Activated T-helper 2 cell treated with anti-CD3 and anti-CD28 coated beads, Interferon-gamma antibody, Interleukin-2, Interleukin-4, amounts not matched to agents 10 μg/mL and 5 μg/mL and 100 μg/mL, durations not matched to agents 14 hours and 24 hours and 36 hours (primary cell): ENCODE results near the gene CAPN11. TPM values are rescaled to one million over a fixed set of nuclear protein-coding genes. Genes with fewer than 3 reads are reported as not detected.

Experiments
- DNase-seq: peaks from one replicate; pipeline ENCODE4 v3.0.0; 2021; ENCODE audit warnings: low spot score
- H3K27ac Mint-ChIP-seq: one replicate; pipeline ENCODE4 v1.8.0; 2021; ENCODE audit warnings: mixed read lengths
- H3K27me3 Mint-ChIP-seq: one replicate; pipeline ENCODE4 v1.8.0; 2021; ENCODE audit warnings: low read depth, mixed read lengths
- H3K36me3 Mint-ChIP-seq: one replicate; pipeline ENCODE4 v1.8.0; 2021; ENCODE audit warnings: low read depth, mixed read lengths
- H3K4me1 Mint-ChIP-seq: one replicate; pipeline ENCODE4 v1.8.0; 2021; ENCODE audit warnings: low read depth, mixed read lengths
- H3K4me3 Mint-ChIP-seq: one replicate; pipeline ENCODE4 v1.8.0; 2021; ENCODE audit warnings: low read depth, mild to moderate bottlenecking, moderate library complexity, mixed read lengths
- H3K9me3 Mint-ChIP-seq: one replicate; pipeline ENCODE4 v1.8.0; 2021; ENCODE audit warnings: mixed read lengths
- intact Hi-C: fragments of 100-400 bp; cut with micrococcal nuclease; formaldehyde crosslinking; loops from one replicate; pipeline ENCODE4 v1.15.1; 2023
- total RNA-seq: library from RNA; stranded (reverse); gene quantifications from 2 replicates; pipeline ENCODE4 v1.2.3, GENCODE V29; 2022

Gene CAPN11
- total RNA-seq, 1 donor from 2014 or later: 0.09 TPM

DNA sequence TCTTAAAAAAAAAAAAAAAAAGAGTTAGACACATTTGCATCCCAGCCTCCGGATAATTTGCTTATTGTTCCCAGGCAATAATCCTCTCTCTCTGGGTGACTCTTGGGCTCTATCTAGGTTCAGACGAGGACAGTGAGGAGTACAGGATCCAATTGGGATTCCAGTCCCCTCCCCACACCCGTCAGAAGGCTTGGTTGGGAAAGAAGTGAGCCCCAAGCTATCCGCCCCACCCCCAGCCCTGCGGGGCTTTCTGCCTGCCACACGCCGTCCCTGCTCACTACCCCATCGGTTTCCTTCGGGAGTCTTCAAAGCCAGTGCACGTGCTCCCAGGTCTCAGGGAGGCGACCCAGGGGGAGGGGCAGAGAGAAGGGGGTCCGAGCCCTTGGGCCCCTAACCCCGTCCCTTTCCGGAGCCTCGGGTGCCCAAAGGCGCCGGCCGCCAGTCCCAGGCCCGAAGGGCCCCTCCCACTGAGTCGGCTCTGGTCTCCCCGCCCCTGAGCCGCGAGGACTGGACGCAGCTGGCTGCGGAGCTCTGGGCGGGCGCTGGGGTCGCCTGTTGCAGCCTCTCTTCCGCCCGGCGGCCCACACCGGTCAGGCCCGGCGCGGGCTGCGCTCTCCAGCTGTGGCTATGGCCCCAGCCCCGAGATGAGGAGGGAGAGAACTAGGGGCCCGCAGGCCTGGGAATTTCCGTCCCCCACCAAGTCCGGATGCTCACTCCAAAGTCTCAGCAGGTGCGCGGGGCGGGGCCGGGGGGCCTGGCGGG, 60.6 kb downstream of the CAPN11 start:
- H3K4me1 Mint-ChIP-seq: peaks cover 30% of the 10 kb centered on the region
- no peaks in the 10 kb centered on the region for H3K36me3 Mint-ChIP-seq
- no peak overlapping the region for H3K27ac Mint-ChIP-seq
- peaks cover 9% of the 10 kb centered on the region for H3K27me3 Mint-ChIP-seq
- H3K4me3 Mint-ChIP-seq: peak overlapping the region; percentile 58
- no peaks in the 10 kb centered on the region for H3K9me3 Mint-ChIP-seq
- no peak for DNase-seq
- intact Hi-C loops: no loop called here

- Mint-ChIP-seq H3K36me3 (peaks cover 6% of the 10 kb centered on the region), H3K27ac (no peak overlapping the region), H3K4me1 (peaks cover 38% of the 10 kb centered on the region), H3K9me3 (no peaks in the 10 kb centered on the region), H3K27me3 (peaks cover 9% of the 10 kb centered on the region), H3K4me3 (peak overlapping the region; percentile 30)
- no peak for DNase-seq
- intact Hi-C loops: loop anchor here (2.0 kb wide), 1 partner anchor 37 kb away; the partner anchor contains the start of gene SLC35B2
These were observed 61.5 kb downstream of the CAPN11 start for GRCh38 chr6:44219815-44220784.

DNA sequence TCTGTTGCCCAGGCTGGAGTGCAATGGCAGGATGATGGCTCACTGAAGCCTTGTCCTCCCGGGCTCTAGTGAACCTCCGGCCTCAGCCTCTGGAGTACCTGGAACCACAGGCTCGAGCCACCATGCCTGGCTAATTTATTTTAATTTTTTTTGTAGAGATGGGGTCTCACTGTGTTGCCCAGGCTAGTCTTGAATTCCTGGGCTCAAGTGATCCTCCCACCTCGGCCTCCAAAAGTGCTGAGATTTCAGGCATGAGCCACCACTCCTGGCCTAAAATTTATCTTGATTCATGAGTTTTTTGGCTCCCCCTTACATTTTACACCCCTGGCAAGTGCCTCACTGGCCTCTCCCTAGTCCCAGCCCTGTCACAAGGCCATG, 62.3 kb downstream of the CAPN11 start:
- intact Hi-C loops: loop anchor here (1.0 to 2.0 kb wide), 2 partner anchors 36 to 95 kb away; partner anchors contain the start of gene SLC35B2
- DNase-seq: no peak
- peak overlapping the region; percentile 67 for H3K27ac Mint-ChIP-seq
- H3K9me3 Mint-ChIP-seq: no peaks in the 10 kb centered on the region
- peaks cover 9% of the 10 kb centered on the region for H3K27me3 Mint-ChIP-seq
- peaks cover 6% of the 10 kb centered on the region for H3K36me3 Mint-ChIP-seq
- H3K4me3 Mint-ChIP-seq: peak overlapping the region; percentile 44
- H3K4me1 Mint-ChIP-seq: peaks cover 41% of the 10 kb centered on the region

DNA sequence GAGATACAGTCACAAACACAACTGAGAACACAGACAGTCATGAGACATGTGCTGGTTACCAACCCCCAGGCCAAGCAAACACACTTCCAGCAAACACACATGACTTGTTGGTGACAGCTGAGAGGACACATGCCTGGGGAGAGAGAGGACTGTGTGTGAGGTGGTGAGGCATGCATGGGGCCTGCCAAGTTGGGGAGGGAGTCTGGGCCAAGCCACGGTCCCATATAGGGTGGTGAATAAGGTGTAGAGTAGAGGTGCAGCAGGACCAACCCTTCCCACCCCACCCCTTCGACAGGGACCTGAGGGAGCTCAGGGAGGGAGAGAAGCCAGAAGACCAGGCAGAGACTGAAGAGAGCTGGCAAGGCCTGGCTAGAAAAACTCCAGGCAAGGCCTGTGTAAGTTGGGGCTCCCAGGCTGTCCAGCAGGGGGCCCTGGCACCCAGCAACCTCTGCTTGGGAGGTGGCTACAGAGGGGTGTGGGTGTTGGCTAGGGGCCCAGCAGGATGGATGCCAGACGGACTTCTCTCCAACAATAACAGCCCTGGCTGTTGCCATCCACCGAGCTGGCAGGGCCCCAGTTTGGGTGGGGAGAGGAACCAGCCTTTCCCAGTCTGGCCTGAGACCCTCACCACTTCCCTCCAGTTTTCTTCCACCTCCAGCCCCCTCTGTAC, 62.8 kb downstream of the CAPN11 start:
- no peaks in the 10 kb centered on the region for H3K9me3 Mint-ChIP-seq
- peaks cover 9% of the 10 kb centered on the region for H3K36me3 Mint-ChIP-seq
- H3K4me3 Mint-ChIP-seq: peak overlapping the region; percentile 44
- DNase-seq: peak; percentile 70
- peaks cover 44% of the 10 kb centered on the region for H3K4me1 Mint-ChIP-seq
- H3K27ac Mint-ChIP-seq: peak overlapping the region; percentile 67
- intact Hi-C loops: loop anchor here (1.0 to 2.0 kb wide), 2 partner anchors 35 to 95 kb away; partner anchors contain the start of gene SLC35B2
- peaks cover 9% of the 10 kb centered on the region for H3K27me3 Mint-ChIP-seq

- Mint-ChIP-seq H3K27ac (peak overlapping the region; percentile 67), H3K4me1 (peaks cover 41% of the 10 kb centered on the region), H3K9me3 (no peaks in the 10 kb centered on the region), H3K27me3 (peaks cover 7% of the 10 kb centered on the region), H3K4me3 (no peak overlapping the region), H3K36me3 (peaks cover 9% of the 10 kb centered on the region)
- intact Hi-C loops: loop anchor here (1.0 to 2.0 kb wide), 3 partner anchors 35 to 96 kb away; partner anchors contain the start of gene SLC35B2
- no peak for DNase-seq
These were observed 63.3 kb downstream of the CAPN11 start for GRCh38 chr6:44221961-44222335.

DNA sequence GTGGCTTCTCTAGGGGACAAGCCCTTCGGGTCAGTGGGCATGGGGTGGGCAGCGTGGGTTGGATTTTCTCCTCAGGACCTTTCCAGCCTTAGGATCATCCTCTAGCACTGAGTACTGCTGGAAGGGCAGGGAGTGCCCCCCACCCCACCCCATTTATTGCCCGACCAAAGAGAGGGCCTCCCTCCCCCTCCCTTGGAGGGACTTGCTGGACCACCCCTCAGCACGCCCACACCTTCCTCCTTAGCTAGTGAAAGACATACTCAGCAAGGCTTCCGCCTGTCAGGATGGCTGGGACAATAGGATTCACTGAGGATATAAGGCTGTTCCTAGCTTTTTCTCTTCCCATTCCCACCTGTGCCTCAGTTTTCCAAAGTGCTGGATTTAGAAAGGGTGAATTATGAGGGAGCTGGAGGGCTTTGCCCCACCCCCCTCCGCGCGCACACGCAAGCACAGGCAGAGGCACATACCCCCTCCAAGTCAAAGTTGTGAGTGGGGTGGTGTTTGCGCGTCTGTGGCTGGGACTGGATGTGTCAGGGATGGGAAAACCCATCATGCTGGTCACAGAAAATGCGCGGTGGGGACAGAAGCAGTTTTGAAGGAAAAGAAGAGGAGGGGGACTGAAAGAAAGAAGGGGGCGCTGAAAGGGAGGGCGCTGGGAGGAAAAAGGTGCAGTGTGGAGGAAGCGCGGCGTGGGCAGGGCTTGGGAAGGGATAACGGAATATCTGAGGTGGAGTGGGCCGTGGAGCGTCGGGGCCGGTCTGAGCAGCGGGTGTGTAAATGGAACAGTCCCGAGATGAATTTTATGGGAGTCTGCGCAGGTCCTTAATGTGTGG, 64.1 kb downstream of the CAPN11 start:
- intact Hi-C loops: loop anchor here (1.0 kb wide), 1 partner anchor 50 kb away; no protein-coding TSS in a partner anchor
- H3K27ac Mint-ChIP-seq: peak overlapping the region; percentile 73

DNA sequence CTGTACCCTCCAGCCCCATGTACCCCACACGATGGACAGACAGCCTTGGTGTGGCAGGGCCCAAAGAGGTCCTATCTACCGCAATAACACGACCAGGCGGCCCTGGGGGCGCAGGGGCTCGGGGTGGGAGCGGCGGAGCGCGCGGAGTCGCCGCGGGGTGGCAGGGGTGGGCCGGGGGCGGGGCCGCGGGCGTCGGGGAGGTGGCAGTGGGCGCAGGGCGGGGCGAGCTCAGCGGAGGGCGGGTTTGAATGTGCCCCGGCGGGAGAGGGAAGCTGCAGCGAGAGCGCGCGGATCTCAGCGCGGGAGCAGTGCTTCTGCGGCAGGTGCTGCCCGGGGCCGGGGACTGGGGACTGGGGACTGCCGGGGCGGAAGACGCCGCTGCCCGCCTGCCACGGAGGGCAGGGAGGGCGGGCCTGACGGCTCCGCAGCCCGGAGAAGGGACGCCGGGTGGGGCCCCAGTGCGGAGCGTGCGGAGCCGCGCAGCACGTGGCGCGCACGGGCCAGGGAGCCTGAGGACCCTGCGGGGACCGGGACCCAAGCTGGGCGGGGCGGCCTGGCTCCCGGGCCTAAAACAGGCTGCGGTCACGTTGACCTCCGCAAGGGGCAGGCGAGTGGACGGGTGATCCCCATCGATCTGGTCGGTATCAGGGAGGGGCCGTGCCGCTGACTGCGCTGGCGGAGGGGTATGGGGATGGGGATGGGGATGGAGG, 64.9 kb downstream of the CAPN11 start, which contains the start of gene SLC29A1:
Gene SLC29A1, plus strand, starts transcription at position 277 of the 710 bp plus-strand sequence. CDS start 3,719 bp downstream, outside the sequence.
- peak within 1 kb of the TSS; percentile 88 for H3K4me3 Mint-ChIP-seq
- DNase-seq: peak; percentile 79
- H3K27me3 Mint-ChIP-seq: peaks cover 2% of the 10 kb centered on the region
- peaks cover 20% of the 10 kb centered on the region for H3K36me3 Mint-ChIP-seq
- peaks cover 37% of the 10 kb centered on the region for H3K4me1 Mint-ChIP-seq
- peak within 1 kb of the TSS; percentile 77 for H3K27ac Mint-ChIP-seq
- no peaks in the 10 kb centered on the region for H3K9me3 Mint-ChIP-seq
- intact Hi-C loops: loop anchor here (1.0 kb wide), 3 partner anchors 10 to 23 kb away; no protein-coding TSS in a partner anchor

More for the DNA sequence above, 64.1 kb downstream of the CAPN11 start:
- Mint-ChIP-seq H3K4me3 (peak overlapping the region; percentile 80), H3K9me3 (no peaks in the 10 kb centered on the region), H3K27me3 (peaks cover 7% of the 10 kb centered on the region), H3K4me1 (peaks cover 41% of the 10 kb centered on the region), H3K36me3 (peaks cover 15% of the 10 kb centered on the region)
- DNase-seq: no peak

- no peak for DNase-seq
- no peaks in the 10 kb centered on the region for H3K27me3 Mint-ChIP-seq
- H3K4me1 Mint-ChIP-seq: peaks cover 34% of the 10 kb centered on the region
- intact Hi-C loops: loop anchor here (1.0 kb wide), 3 partner anchors 9 to 22 kb away; no protein-coding TSS in a partner anchor
- H3K4me3 Mint-ChIP-seq: peak overlapping the region; percentile 88
- no peaks in the 10 kb centered on the region for H3K9me3 Mint-ChIP-seq
- H3K27ac Mint-ChIP-seq: peak overlapping the region; percentile 77
- H3K36me3 Mint-ChIP-seq: peaks cover 27% of the 10 kb centered on the region
These were observed 65.7 kb downstream of the CAPN11 start for GRCh38 chr6:44224029-44224964.

DNA sequence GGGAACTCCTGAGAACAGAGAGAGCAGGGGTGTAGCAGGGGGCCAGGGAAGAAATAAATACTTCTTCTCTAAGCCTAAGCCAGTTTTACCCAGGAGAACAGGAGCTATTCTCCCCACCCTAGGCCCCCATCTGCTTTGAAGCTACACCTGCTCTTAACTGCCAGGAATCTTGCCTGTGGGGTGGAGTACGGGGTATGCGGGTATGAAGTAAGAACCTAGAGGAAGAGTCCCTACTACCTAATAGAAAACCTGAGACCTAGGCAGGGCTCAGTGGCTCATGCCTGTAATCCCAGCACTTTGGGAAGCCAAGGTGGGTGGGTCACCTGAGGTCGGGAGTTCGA, 66.3 kb downstream of the CAPN11 start:
- Mint-ChIP-seq H3K9me3 (no peaks in the 10 kb centered on the region), H3K27me3 (no peaks in the 10 kb centered on the region), H3K27ac (no peak overlapping the region), H3K36me3 (peaks cover 33% of the 10 kb centered on the region), H3K4me1 (peaks cover 34% of the 10 kb centered on the region), H3K4me3 (peak overlapping the region; percentile 88)
- DNase-seq: no peak
- intact Hi-C loops: loop anchor here (1.0 kb wide), 3 partner anchors 8 to 21 kb away; no protein-coding TSS in a partner anchor

DNA sequence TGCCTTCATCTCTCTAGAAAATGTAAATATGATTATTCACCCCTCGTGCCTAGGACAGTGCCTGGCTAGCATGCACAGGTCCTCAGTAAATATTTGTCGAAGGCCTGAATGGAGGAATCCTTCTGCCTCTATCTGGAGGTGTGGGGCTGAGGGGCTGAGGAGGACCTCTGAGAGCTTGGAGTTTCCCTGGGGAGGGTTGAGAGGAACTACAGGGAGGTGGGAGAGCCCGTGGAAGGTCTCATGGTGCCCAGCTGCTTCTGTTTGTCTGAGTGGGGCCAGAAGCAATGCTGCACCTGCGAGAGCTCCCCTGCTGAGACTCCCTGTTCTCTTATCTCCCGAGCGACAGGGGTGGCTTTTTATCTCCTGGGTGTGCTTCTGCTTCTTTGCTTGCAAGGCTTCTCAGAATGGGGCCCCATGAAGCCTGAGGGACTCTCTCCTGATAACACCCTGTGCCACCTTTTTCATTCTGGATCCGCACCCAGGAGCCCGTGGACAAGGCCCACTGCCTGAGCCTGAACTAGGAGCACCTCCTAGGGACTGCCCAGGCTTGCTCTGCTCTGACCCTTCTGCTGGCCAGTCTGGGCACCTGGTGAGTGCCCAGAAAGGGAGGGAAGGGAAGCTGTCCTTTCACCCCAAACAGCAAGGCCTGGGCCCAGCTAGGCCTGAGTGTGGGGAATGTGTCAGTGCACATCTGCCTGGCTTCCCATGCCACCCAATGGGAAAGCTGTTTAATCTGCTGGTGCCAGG, 67.1 kb downstream of the CAPN11 start:
- no peaks in the 10 kb centered on the region for H3K9me3 Mint-ChIP-seq

More for the DNA sequence above, 67.1 kb downstream of the CAPN11 start:
- Mint-ChIP-seq H3K4me3 (peak overlapping the region; percentile 65), H3K27me3 (no peaks in the 10 kb centered on the region), H3K27ac (no peak overlapping the region), H3K36me3 (peaks cover 39% of the 10 kb centered on the region), H3K4me1 (peaks cover 34% of the 10 kb centered on the region)
- intact Hi-C loops: no loop called here
- no peak for DNase-seq
